ENCODE results near the gene DAP.
"Not testable (repeated sequence)": the region's sequence is repeated elsewhere in the genome, so short reads cannot be mapped to it uniquely, and the experiment has no call there.

DAP gene

GRCh38 chr5:10671041-10672008 is 89.7 kb downstream of the DAP start:
- no peak for DNase-seq (ENCODE audit: low spot score)

DNA sequence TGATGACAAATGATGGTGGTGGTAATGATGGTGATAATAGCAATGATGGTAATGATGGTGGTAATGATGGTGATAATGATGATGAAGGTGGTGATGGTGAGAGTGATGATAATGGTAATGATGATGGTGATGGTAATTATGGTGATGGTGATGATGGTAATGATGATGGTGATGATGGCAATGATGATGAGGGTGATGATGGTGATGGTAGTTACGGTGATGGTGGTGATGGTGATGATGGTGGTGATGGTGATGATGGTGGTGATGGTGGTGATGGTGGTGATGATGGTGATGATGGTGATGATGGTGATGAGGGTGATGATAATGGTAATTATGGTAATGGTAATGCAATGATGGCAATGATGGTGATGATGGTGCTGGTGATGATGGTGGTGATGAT is 91.1 kb downstream of the DAP start:
- no peak for DNase-seq (ENCODE audit: low spot score)

DNA sequence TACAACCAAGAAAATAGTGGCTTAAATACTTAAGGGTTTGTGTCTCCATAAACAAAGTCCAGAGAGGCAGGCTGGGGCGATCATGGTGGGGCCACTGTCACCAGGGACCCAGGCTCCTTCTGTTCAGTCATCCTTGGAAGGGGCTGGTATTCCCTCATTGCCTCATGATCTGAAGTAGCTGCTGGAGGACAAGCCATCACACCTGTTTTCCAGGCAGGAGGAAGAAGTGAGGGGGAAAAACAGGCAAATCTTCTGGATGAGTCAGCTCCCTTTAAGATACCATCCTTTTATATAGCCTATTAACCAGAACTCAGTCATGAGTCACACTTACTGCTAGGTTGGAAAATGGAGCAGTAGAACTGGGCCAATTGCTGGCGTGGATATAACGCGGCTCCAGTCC is 92.3 kb downstream of the DAP start:
- DNase-seq (ENCODE audit: low spot score) = no peak

DNA sequence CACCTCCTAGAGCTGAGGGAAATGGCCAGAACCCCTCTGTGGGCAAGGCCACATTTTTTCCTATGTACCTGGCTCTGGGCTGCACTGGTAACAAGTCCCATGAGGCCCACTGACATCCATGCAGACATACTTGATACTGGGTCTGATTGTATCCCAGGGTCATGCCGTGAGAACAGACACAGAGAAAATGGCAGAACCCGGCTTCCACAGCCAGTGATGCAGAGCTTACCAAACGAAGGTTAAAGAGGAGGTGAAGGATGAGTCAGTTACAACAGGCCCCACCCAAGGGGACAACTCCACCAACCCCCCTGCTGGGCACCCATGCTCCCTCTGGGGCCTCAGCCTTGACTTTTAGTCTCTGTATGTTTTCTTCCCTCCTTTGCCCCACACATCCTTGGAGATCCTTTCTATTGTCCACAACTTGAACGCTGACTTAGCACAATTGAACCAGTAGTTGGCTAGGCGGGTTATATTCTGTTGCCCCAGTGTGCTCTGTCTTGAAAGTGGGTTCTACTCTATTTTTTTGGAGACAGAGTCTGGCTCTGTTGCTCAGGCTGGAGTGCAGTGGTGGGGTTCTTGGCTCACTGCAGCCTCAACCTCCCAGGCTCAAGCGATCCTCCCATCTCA is 93.5 kb downstream of the DAP start:
- no peak for DNase-seq (ENCODE audit: low spot score)

DNA sequence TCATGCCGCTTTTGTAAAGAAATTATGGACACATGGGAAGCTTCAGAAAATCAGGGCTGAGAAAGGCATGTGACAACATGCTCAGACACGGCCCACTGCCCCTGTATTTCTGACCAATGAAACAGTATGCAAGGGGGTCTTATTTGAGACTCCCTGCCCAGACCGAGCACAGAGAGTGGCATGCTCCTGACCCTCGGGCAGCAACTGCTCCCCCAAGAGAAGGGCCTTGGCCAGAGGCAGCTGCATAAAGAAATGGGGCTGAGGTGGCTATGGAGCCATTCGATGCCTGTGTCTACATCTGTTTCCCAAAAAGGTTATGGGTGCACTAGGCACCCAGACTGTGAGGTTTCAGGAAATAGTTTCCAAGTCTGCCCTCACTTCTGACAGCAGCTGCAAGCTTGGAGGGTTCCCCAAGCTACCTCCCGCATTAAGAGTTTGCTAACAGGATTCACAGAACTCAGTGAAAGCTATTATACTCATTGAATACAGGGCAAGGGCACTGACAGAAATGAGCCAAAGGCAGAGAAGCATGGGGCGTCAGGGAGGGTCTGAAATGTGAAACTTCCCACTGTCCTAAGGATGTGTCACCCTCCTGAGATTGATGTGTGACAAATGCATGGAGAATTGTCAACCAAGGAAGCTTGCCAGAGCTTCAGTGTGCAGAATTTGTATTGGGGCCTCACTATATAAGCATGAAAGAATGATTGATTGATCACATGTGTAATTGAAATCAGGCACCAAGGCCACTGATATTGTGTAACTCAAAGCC is 94.3 kb downstream of the DAP start:
- no peak for DNase-seq (ENCODE audit: low spot score)

GRCh38 chr5:10665799-10666198 is 95.2 kb downstream of the DAP start:
- no peak for DNase-seq (ENCODE audit: low spot score)

GRCh38 chr5:10664180-10664769 is 96.8 kb downstream of the DAP start:
- DNase-seq (ENCODE audit: low spot score) = not testable (repeated sequence)

GRCh38 chr5:10663489-10664179 is 97.4 kb downstream of the DAP start:
- peak; percentile 73 for DNase-seq (ENCODE audit: low spot score)

- DNase-seq (ENCODE audit: low spot score) = no peak
Measured at GRCh38 chr5:10662661-10663488, 98.2 kb downstream of the DAP start.

- DNase-seq (ENCODE audit: low spot score) = no peak
Measured at GRCh38 chr5:10662083-10662482, 99.0 kb downstream of the DAP start.

DNA sequence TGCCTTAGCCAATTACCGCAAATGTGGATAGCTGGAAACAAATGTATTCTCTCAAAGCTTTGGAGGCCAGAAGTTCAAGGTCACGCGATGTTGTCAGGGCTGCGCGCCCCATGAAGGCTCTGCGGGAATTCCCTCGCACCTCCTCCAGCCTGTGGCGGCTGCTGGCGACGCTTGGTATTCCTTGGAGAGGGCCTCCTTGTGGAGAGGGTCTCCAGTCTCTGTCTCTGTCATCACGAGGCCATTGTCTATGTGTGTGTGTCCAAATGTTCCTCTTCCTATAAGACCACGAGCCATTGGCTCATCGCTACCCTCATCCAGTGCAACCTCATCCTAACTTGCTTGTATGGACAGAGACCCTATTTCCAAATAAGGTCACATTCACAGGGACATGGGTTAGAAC is 99.6 kb downstream of the DAP start:
- no peak for DNase-seq (ENCODE audit: low spot score)

- no peak for DNase-seq (ENCODE audit: low spot score)
Measured at GRCh38 chr5:10660720-10661387, 100.2 kb downstream of the DAP start.

DNA sequence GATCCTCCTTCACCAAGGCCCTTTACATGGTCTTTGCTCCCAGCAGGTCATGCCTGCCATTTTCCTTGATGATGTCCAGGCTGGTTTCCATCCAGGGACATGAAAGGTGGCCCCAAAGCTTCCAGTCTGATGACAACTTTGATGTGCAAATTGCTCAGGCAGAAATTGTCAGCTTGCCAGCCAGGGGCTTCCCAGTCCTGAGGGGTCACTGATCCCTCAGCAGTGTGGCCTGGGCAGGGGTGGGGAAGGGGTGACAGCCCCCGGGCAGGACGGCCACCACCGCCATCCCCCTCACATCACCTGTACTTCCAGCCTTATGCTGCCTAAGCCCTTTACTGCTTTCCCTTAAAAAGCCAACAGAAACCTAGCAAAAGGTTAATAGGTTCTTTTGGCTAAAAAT is 100.9 kb downstream of the DAP start:
- no peak for DNase-seq (ENCODE audit: low spot score)

DNA sequence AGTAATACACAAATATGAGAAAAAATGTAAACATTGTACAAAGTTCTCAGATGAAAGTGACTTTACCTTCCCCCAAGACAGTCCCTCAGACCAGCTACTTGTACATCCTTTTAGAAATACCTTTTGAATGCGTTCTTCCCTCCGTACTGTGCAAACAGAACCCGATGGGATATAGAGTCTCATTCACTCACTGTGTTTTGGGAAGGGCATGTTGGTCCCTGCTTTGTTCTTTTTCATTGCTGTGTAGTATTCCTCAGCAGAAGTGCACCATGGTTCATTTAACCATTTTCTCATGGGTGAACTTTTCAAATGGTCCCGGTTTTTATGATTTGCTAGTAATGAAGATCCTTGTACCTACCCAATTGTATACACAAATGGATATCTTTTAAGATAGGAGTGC is 102.8 kb downstream of the DAP start:
- no peak for DNase-seq (ENCODE audit: low spot score)

GRCh38 chr5:10655972-10656830 is 104.8 kb downstream of the DAP start:
- DNase-seq (ENCODE audit: low spot score) = no peak

- DNase-seq (ENCODE audit: low spot score) = no peak
Measured at GRCh38 chr5:10655161-10655971, 105.7 kb downstream of the DAP start.

GRCh38 chr5:10654566-10654965 is 106.5 kb downstream of the DAP start:
- no peak for DNase-seq (ENCODE audit: low spot score)

GRCh38 chr5:10653751-10654400 is 107.2 kb downstream of the DAP start:
- DNase-seq (ENCODE audit: low spot score) = no peak
